ENCODE data around the gene ELF1. TPM values are rescaled to one million over a fixed set of nuclear protein-coding genes. Genes with fewer than 3 reads are reported as not detected.
"Not testable (repeated sequence)": the region's sequence is repeated elsewhere in the genome, so short reads cannot be mapped to it uniquely, and the experiment has no call there.

Gene ELF1
- total and polyA plus RNA-seq, 2 donors (not counting 1 experiment from before 2014, with no cell fraction given): 38.5 to 41.0 TPM

DNA sequence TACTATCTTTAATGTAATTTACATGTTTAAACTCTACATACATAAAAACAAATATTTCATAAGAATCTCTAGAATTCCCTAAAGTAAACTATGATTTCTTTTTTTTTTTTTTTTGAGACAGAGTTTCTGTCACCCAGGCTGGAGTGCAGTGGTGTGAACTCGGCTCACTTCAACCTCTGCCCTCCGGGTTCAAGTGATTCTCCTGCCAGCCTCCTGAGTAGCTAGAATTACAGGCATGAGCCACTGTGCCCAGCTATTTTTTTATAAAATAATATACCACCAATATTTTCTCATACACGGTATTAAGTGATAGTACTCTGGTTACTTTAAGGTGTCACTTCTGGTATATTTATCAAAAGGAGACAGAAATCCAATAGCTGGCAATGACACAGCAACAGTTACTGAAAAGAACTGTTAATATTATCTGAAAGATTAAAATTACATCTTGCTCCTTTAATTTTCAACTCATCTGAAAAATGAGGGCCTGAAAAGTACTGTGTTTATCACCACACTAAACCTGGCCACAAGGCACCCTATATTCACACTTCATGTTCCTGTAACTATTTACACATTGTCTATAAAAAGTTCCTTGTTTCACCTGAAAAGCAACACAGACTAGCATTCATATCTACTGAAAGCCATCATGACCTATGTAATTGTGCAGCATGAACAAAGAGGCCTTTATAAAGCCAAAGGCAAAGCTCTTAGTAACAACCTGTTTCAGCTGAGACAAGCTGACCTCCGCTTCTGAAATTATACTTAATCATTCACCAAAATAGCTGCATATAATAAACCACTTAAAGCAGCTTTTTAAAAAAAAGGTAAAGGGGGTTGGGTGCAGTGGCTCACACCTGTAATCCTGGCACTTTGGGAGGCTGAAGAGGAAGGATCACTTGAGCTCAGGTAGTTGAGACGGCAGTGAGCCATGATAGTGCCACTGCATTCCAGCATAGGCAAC is 123.6 kb downstream of the ELF1 start:
- TF ChIP-seq, protein P1, sequence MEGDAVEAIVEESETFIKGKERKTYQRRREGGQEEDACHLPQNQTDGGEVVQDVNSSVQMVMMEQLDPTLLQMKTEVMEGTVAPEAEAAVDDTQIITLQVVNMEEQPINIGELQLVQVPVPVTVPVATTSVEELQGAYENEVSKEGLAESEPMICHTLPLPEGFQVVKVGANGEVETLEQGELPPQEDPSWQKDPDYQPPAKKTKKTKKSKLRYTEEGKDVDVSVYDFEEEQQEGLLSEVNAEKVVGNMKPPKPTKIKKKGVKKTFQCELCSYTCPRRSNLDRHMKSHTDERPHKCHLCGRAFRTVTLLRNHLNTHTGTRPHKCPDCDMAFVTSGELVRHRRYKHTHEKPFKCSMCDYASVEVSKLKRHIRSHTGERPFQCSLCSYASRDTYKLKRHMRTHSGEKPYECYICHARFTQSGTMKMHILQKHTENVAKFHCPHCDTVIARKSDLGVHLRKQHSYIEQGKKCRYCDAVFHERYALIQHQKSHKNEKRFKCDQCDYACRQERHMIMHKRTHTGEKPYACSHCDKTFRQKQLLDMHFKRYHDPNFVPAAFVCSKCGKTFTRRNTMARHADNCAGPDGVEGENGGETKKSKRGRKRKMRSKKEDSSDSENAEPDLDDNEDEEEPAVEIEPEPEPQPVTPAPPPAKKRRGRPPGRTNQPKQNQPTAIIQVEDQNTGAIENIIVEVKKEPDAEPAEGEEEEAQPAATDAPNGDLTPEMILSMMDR (conservative IDR thresholded peaks at IDR 0.05 in 1 of 2, IDR thresholded peaks at IDR 0.05 in 1 of 2; ENCODE audit: low read depth in 1 of 2, low read length in 2 of 2): no peak
- TF ChIP-seq EZH2 (IDR thresholded peaks at IDR 0.05; ENCODE audit: low read length, missing control alignments): no peak
- no peak for DNase-seq (ENCODE audit: low read depth in 2 of 2)
- no peak overlapping the region for H3K9ac ChIP-seq (ENCODE audit: insufficient read depth, low read length)

DNA sequence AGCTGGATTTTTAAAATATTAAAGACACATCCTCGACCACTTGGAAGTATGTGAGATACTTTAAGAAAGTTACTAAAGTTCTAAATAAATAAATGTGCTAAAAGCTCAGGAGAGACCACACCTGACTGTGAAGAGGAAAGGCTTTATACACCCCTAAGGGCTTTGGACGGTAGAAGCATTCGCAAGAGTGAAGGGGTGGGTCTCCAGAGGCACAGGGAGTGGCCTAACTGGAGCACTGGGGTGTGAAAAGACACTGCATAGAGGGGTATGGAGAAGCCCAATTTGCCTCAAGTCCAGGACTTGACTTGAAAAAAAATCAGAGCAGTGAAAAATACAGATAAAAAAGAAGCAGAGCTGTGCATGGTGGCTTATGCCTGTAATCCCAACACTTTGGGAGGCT is 125.5 kb downstream of the ELF1 start:
- H3K4me1 ChIP-seq (ENCODE audit: control insufficient read depth, extremely low read depth, insufficient read depth, low read length); H3K36me3 ChIP-seq (ENCODE audit: control insufficient read depth, insufficient read depth, low read length); DNase-seq (ENCODE audit: low read depth in 2 of 2); H3K27ac ChIP-seq (ENCODE audit: insufficient read depth, low read length); H4K20me1 ChIP-seq (ENCODE audit: control insufficient read depth, extremely low read depth, insufficient read depth, low read length); H3K9me3 ChIP-seq (ENCODE audit: control insufficient read depth, insufficient read depth, low read depth, low read length); H3K4me3 ChIP-seq (replicated peaks in 1 of 4; ENCODE audit: control extremely low read depth in 1 of 4, insufficient read depth in 1 of 4, low read depth in 3 of 4, low read length in 4 of 4); H3K27me3 ChIP-seq (ENCODE audit: control insufficient read depth, insufficient read depth, low read length); H3K4me2 ChIP-seq (ENCODE audit: extremely low read depth, insufficient read depth, low read length); H2AFZ ChIP-seq (ENCODE audit: low read length); H3K9ac ChIP-seq (ENCODE audit: insufficient read depth, low read length); H3K79me2 ChIP-seq (ENCODE audit: control insufficient read depth, insufficient read depth, low read length): not testable (repeated sequence)

More for the DNA sequence above, 123.6 kb downstream of the ELF1 start:
- Histone ChIP-seq H3K4me2 (ENCODE audit: extremely low read depth, insufficient read depth, low read length) (no peak overlapping the region), H3K27ac (ENCODE audit: insufficient read depth, low read length) (no peak overlapping the region), H3K36me3 (ENCODE audit: control insufficient read depth, insufficient read depth, low read length) (no peaks in the 10 kb centered on the region), H3K27me3 (ENCODE audit: control insufficient read depth, insufficient read depth, low read length) (no peaks in the 10 kb centered on the region), H3K4me3 (replicated peaks in 1 of 4; ENCODE audit: control extremely low read depth in 1 of 4, insufficient read depth in 1 of 4, low read depth in 3 of 4, low read length in 4 of 4) (no peak overlapping the region), H3K4me1 (ENCODE audit: control insufficient read depth, extremely low read depth, insufficient read depth, low read length) (peaks cover 2% of the 10 kb centered on the region), H4K20me1 (ENCODE audit: control insufficient read depth, extremely low read depth, insufficient read depth, low read length) (no peaks in the 10 kb centered on the region), H3K9me3 (ENCODE audit: control insufficient read depth, insufficient read depth, low read depth, low read length) (no peaks in the 10 kb centered on the region), H2AFZ (ENCODE audit: low read length) (no peak overlapping the region), H3K79me2 (ENCODE audit: control insufficient read depth, insufficient read depth, low read length) (no peaks in the 10 kb centered on the region)

DNA sequence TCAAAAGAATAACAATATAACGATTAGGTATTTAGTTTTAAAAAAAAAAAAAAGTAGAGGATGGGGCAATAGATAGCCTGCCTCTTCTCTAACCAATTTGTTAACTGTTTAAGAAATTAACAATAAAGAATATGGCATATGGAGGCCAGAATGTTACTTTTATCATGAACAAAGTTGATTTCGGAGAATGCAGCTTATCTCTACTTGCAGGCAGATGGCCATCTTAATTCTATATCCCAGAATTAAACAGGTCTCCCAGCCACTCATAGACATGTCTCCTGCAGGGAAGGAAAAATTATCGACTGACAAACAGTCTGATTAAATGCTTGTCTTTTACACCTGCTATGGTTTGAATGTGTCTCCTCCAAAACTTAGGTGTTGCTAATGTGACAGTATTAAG is 133.1 kb downstream of the ELF1 start:
- Histone ChIP-seq H3K4me1 (ENCODE audit: control insufficient read depth, extremely low read depth, insufficient read depth, low read length) (no peaks in the 10 kb centered on the region), H4K20me1 (ENCODE audit: control insufficient read depth, extremely low read depth, insufficient read depth, low read length) (no peaks in the 10 kb centered on the region), H3K4me2 (ENCODE audit: extremely low read depth, insufficient read depth, low read length) (no peak overlapping the region), H3K9me3 (ENCODE audit: control insufficient read depth, insufficient read depth, low read depth, low read length) (no peaks in the 10 kb centered on the region), H3K36me3 (ENCODE audit: control insufficient read depth, insufficient read depth, low read length) (no peaks in the 10 kb centered on the region), H3K79me2 (ENCODE audit: control insufficient read depth, insufficient read depth, low read length) (no peaks in the 10 kb centered on the region), H3K4me3 (replicated peaks in 1 of 4; ENCODE audit: control extremely low read depth in 1 of 4, insufficient read depth in 1 of 4, low read depth in 3 of 4, low read length in 4 of 4) (no peak overlapping the region), H3K27me3 (ENCODE audit: control insufficient read depth, insufficient read depth, low read length) (no peaks in the 10 kb centered on the region), H3K9ac (ENCODE audit: insufficient read depth, low read length) (no peak overlapping the region), H3K27ac (ENCODE audit: insufficient read depth, low read length) (no peak overlapping the region), H2AFZ (ENCODE audit: low read length) (no peak overlapping the region)
- TF ChIP-seq, protein P1 (conservative IDR thresholded peaks at IDR 0.05 in 1 of 2, IDR thresholded peaks at IDR 0.05 in 1 of 2; ENCODE audit: low read depth in 1 of 2, low read length in 2 of 2): no peak
- no peak for TF ChIP-seq EZH2 (IDR thresholded peaks at IDR 0.05; ENCODE audit: low read length, missing control alignments)
- DNase-seq (ENCODE audit: low read depth in 2 of 2): no peak

DNA sequence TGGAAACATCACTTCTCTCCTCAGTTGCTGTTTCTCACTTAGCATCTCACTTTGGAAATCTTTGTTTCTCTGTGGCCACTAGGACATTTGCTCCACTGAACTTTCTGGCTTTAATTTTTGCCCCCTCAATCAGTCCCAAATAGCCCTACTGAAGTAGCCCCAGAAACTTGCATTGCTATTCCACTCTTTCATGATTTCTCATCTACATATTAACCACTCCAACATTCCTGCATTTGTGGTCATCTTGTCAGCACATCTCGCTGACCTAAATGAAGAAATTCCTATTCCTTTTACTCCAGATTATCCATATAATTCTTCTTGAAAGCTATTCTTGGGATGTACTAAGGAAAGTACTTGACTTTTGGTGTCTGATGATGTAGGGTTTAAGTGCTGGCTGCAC is 134.9 kb downstream of the ELF1 start:
- not testable (repeated sequence) for H3K9ac ChIP-seq (ENCODE audit: insufficient read depth, low read length); H4K20me1 ChIP-seq (ENCODE audit: control insufficient read depth, extremely low read depth, insufficient read depth, low read length); H2AFZ ChIP-seq (ENCODE audit: low read length); H3K4me2 ChIP-seq (ENCODE audit: extremely low read depth, insufficient read depth, low read length); H3K79me2 ChIP-seq (ENCODE audit: control insufficient read depth, insufficient read depth, low read length); H3K4me3 ChIP-seq (replicated peaks in 1 of 4; ENCODE audit: control extremely low read depth in 1 of 4, insufficient read depth in 1 of 4, low read depth in 3 of 4, low read length in 4 of 4); H3K27me3 ChIP-seq (ENCODE audit: control insufficient read depth, insufficient read depth, low read length); H3K9me3 ChIP-seq (ENCODE audit: control insufficient read depth, insufficient read depth, low read depth, low read length); H3K36me3 ChIP-seq (ENCODE audit: control insufficient read depth, insufficient read depth, low read length); DNase-seq (ENCODE audit: low read depth in 2 of 2); H3K27ac ChIP-seq (ENCODE audit: insufficient read depth, low read length); H3K4me1 ChIP-seq (ENCODE audit: control insufficient read depth, extremely low read depth, insufficient read depth, low read length)

Data from fibroblast of lung (primary cell).